HG03457 (cell line): Measurements from ENCODE around the gene PIN1.
"Not testable (repeated sequence)": the region's sequence is repeated elsewhere in the genome, so short reads cannot be mapped to it uniquely, and the experiment has no call there.

Experiments
- ATAC-seq: cut with Tn5 transposase; IDR thresholded peaks from one replicate; pipeline ENCODE4 v1.9.1; 2021; ENCODE audit warnings: moderate number of reproducible peaks; ENCODE audit not compliant: unreplicated experiment

The PIN1 gene

DNA sequence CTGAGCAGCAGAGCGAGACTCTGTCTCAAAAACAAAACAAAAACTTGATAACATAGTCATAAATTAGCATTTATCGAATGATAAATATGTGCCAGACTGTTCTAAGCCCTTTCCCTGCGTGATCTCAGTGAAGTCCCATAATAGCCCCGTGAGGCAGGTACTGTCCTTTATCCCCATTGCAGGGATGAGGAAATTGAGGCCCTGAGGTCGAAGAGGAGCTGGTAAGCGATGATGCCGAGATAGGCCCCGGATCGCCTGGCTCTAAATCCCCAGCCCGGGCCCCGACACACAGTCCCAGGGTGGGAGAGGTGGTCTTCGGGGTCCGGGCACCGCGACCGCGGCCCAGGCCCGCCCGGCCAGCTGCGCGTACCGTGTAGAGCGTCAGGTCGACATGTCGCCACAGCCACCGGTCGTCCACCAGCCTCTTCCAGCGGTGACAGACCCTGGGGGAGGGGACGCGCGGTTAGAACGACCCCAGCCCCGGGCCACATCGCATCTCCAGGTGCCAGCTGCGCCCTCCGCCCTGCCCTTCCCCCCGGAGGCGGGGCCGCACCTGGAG, 16.9 kb upstream of the PIN1 start:
- ATAC-seq, result no peak

DNA sequence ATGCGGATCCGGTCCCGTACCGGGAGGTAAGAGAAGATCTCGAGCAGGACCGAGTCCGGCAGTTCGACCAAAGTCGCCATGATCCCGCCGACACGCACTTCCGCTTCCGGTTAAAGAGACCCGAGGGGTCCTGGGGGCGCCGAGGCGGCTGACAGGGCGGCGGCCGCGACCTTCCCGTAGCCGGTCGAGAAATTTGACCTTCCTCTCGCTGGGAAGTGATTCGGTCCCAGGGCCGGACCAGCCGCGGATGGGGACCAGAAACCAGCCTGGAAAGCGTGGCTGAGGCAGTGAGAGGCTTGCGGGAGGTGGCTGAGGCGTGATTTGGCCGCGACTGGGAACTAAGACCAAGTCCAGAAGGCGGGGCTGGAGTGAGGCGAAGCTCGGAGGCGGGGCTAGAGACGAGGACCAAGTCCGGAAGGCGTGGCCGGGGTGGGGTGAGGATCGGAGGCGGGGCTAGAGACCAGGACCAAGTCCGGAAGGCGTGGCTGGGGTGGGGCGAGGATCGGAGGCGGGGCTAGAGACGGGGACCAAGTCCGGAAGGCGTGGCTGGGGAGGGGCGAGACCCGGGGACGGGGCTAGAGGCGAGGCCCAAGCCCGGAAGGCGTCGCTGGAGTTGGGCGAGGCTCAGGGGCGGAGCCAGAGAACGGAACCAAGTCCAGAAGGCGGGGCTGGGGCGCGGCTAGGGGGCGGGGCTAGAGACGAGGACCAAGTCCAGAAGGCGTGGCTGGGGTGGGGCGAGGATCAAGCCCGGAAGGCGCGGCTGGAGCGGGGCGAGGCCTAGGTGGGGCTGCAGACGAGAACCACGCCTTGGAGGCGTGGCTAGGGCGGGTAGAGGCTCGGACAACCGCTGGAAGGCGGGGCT, 16.2 kb upstream of the PIN1 start, which contains the start of gene FBXL12:
Gene FBXL12, minus strand, starts transcription at position 346 of the 862 bp plus-strand sequence. Its CDS starts 266 bp downstream, at position 80.
- peak; percentile 79 for ATAC-seq

DNA sequence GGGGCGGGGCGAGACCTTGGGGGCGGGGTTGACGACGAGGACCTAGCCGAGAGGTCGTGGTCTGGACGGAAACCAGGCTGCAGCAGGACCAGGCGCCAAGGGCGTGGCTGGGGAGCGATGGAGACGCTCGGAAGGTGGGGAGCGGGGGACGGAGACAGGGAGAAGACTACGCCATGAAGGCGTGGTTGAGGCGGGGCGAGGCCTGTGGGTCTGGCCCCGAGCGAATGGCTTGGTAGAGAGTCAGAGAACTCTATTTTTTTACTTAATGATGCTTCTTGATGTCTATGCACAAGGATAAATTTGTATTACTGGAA, 15.6 kb upstream of the PIN1 start:
- ATAC-seq, result peak; percentile 40

GRCh38 chr19:9820034-9820433, 15.1 kb upstream of the PIN1 start:
- not testable (repeated sequence) for ATAC-seq

DNA sequence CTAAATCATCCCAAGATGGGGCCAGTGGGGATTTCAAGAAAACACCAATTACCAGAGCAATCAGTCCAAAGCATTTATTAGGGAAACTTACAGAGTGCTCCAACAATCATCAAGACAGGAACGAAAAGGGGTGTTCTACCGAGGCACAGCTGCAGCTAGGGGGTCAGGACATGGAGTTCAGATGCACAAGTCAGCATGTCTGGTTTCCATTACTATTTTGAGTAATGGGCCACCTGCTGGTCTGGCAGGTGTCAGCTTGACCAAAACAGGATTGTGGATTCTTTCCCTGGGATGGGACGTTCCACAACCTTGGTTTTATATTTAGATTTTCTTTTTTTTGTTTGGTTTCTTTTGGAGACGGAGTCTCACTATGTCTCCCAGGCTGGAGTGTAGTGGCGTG, 11.3 kb upstream of the PIN1 start:
- no peak for ATAC-seq

DNA sequence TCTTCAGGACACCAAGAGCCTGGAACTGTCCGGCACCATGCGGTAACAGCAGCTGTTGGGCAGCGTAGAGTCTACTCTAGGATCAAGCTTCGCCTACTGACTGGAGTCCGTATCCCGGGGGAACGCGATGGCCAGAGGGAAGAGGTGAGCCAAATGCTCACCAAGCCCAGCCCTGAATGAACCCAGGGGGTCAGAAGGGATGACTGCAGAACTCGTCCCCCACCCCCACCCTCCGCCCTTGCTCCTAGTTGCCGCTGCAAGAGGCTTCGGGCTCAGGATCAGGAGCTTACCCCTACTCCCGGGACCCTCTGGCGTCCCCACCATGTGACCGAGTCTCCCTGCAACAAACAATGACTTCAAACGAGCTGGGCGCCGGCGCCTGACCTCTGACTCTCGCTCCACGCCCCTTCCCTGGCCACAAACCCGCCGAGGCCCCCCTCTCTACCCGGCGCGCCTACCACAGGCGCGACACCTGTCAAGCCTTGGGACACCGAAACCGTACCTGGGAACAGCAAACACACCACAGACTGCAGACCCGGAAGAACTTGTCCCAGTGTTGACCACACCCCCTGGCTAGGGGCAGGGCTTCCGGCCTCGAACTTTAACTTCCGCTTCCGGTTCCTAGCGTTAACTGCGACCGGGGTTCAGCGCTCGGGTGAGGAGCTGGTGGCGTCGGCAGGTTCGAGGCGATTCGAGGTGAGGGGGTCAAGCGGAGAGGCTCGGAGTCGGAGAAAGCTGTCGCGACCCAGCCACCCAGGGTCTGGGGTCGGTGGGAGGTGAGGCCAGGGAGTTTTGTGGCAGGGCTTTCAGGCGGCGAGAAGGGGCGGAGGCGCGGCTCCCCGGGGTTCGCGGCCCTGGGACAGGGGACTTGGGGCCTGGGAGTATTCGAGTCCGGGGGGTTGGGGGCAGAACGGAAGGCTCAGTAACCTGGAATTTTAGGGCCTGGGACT, 7.6 kb upstream of the PIN1 start, which contains the start of gene UBL5:
Gene UBL5, plus strand, starts transcription at position 630 of the 950 bp plus-strand sequence. CDS start 420 bp downstream, outside the sequence.
- ATAC-seq, result peak; percentile 86

DNA sequence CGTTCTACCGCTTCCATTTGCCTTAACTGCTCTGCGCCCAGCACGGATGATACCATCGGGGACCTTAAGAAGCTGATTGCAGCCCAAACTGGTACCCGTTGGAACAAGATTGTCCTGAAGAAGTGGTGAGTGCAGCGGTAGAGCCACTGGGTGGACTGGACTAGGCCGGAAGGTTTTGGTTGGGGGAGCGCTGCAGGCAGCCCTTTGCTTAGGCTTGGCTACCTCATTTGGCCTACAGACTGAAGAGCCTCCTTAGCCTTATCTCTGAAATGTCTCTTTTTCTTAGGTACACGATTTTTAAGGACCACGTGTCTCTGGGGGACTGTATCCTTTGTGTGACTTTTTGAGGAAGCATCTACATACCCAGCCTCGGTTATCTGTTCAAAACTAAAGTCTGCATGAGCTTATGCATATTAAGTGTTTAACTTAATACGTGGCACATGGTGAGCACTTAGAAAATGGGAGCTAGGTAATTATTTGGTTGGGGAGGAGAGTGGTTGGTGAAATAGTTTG, 6.5 kb upstream of the PIN1 start:
- ATAC-seq, result no peak

- no peak for ATAC-seq
Measured at GRCh38 chr19:9834307-9834725, 802 bp upstream of the PIN1 start.

- peak; percentile 8 for ATAC-seq
Measured at GRCh38 chr19:9835507-9835949, 410 bp downstream of the PIN1 start.

DNA sequence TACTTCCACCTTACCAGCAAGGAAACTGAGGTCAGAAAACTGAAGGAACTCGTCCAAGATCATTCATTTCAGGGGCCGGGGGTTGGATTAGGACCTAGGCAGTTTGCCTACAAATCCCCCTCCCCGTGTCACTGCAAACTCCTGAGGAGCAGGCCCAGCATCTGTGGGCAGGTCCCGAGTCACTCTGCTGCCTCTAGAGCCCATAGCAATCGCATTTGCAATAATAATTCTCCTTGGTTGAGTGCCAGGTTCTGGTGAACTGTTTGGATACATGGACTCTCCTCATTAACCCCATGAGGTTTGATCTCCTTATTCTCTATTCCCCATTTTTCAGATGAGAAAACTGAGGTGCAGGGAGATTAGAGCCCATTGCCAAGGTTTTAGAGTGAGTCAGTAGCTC, 903 bp downstream of the PIN1 start:
- no peak for ATAC-seq

DNA sequence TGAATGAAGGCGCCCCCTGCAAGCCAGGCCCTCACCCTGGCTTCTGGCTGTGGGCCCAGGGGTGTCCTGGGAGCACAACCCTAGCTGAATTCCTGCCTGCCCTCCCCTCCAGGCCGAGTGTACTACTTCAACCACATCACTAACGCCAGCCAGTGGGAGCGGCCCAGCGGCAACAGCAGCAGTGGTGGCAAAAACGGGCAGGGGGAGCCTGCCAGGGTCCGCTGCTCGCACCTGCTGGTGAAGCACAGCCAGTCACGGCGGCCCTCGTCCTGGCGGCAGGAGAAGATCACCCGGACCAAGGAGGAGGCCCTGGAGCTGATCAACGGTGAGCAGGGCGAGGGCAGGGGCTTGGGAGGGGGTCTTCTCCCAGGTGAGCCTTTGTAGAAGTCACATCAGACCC, 3.2 kb downstream of the PIN1 start:
- no peak for ATAC-seq

DNA sequence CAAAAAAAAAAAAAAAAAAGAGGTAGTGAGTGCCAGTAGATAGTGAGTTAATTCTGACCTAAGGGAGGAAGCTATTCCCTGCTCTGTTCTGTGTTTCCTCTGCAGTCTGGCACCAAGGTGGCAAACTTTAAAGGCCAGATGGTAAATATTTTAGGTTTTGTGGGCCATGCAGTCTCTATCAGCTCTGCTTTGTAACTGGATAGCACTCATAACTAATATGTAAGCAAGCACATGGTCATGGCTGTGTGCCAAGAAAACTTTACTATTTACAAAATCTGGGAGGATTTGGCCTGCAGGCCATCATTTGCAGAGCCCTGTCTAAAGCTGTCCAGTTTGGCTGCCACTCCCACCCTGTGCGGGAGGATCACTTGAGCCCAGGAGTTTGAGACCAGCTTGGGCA, 4.3 kb downstream of the PIN1 start:
- ATAC-seq, result no peak

DNA sequence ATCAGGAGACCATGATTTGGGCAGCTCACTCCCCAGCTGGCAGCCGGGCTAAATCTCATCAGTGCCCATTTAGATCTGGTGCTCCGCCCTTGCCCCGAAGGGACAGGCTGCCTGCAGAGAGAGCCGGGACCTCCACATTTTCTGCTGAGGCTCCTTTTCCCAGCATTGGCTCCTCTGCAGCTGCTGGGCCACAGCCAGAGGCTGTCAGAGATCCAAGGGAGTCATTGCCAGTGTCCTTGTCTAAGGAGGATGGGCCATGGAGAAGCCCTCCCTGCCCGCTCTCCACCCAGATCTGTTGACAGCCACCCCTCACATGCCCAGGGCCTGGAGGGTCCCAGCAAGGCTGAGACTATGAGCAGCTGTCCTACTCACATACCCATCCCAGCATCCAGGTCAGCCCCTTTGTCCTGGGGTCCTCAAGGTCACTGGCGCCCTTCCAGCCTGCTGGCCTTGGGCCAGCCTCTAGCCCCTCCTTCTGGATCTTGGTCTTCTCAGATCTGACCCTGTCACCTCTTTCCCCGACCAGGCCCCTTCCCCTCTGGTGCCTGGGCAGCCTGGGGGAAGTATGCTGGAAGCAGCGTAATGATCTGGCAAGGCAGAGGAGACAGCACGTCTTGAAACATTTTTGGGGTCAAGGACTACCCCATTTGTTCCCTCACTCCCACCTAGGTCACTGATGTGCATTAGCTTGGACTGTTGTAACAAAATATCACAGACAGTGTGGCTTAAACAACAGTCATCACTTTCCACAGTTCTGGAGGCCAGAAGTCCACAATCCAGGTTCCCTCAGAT, 7.9 kb downstream of the PIN1 start:
- ATAC-seq, result no peak

DNA sequence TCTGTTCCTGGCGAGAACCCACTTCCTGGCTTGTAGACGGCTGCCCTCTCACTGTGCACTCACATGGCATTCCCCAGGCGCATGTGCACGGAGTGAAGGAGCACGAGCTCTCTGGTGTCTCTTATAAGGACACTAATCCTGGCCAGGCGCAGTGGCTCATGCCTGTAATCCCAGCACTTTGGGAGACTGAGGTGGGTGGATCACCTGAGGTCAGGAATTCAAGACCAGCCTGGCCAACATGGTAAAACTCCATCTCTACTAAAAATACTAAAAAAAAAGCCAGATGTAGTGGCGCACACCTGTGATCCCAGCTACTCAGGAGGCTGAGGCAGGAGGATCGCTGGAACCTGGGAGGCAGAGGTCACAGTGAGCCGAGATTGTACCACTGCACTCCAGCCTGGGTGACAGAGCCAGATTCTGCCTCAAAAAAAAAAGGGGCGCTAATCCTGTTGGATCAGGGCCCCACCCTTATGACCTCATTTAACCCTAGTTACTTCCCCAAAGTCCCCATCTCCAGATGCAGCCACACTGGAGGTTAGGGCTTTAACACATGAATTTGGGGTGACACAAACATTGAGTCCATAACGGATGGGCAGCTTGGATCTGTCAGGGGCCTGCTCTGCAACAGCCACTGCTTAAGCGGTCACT, 8.6 kb downstream of the PIN1 start:
- not testable (repeated sequence) for ATAC-seq

DNA sequence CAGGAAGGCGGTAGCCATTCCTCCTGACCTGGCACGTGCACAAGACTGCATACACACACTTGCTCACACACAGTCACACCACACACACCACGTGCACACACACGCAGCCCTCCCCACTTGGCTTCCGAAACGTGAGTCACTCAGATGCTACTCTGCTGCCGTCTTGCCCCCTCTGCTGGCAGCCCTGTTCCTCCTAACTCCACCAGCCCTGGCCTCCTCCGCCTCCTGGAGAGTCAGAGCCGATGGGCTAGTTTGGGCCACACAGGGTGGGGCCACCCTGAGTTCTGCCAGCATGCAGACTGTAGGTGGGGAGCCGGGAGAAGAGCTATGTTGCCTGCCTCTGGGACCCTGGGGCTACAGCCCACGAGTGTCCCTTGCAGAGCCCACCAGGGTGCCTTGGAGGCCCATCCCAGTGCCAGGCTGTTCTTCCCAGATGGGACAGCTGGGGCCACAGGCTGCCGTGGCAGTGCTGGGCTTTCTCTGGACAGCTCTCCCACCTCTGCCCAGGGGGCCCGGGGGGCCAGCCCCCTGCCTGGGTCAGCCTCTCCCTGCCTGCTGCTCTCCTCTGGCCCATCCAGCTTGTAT, 12.1 kb downstream of the PIN1 start:
- no peak for ATAC-seq

DNA sequence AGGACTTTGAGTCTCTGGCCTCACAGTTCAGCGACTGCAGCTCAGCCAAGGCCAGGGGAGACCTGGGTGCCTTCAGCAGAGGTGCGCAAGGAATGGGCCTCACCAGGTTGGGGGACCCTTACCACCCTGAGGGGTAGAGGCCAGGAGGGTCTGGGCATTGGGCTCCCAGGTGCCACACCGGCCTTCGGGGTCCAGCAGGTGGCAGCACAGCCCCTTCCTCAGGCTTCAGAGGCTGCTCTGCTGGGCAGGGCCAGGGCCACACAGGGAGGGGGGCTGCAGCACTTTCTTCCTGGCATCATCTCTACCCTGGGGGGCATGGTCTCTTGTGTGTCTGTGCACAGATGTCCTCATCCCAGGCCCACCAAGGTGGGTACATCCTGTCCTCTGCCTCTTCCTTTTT, 12.9 kb downstream of the PIN1 start:
- no peak for ATAC-seq

DNA sequence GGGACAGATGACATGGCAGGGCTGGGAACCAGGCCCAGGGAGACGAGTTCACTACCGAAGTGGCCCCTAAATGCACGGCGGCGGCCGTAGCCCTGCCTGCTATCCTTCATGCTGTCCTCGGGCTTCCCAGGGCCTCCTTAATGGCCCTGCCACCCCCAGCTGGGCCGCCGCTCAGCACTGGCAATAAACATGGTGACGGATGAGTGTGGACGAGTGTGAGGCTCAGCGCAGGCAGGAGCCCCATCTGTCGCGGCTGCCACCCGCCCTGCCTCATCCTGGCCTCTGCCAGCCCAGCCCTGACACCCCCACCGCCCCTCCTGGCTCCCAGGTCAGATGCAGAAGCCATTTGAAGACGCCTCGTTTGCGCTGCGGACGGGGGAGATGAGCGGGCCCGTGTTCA, 13.6 kb downstream of the PIN1 start:
- ATAC-seq, result no peak

DNA sequence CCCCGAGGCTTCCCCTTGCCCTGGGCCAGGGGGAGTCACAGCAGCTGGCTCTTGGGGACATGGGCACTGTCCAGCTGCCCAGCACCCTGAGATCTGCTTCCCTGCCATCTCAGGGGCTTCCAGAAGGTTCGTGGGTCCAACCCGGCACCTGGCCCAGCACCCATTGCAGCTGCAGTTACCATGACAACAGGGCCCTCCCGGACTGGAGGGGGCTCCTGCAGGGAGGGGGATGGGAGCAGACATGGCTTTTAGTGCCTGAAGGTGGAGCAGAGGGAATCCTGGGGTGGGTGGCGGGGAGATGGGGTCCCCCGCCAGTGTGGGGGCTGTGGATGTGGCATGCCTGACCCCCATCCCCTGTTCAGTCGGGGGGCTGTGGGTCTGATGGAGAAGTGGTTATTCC, 14.7 kb downstream of the PIN1 start:
- ATAC-seq, result no peak

- ATAC-seq, result no peak
Measured at GRCh38 chr19:9850235-9850959, 15.3 kb downstream of the PIN1 start.
